ENCODE data around the gene GFRA4.

GFRA4 gene

GRCh38 chr20:3674995-3675900 is 12.0 kb upstream of the GFRA4 start:
- no peak for DNase-seq (ENCODE audit: low read depth, low spot score)
- in situ Hi-C loops (cut with HindIII; ENCODE audit: low sequenced_read_pairs): no loop called here
- no peak overlapping the region for H3K4me3 ChIP-seq (ENCODE audit: low read depth, low read length)
- TF ChIP-seq CTCF (IDR thresholded peaks at IDR 0.05; ENCODE audit: low read depth, low read length): no peak

- in situ Hi-C loops (cut with HindIII; ENCODE audit: low sequenced_read_pairs): no loop called here
- no peak for TF ChIP-seq CTCF (IDR thresholded peaks at IDR 0.05; ENCODE audit: low read depth, low read length)
- no peak for DNase-seq (ENCODE audit: low read depth, low spot score)
- H3K4me3 ChIP-seq (ENCODE audit: low read depth, low read length): no peak overlapping the region
Observed at GRCh38 chr20:3674447-3674846, 11.2 kb upstream of the GFRA4 start.

GRCh38 chr20:3673221-3674070 is 10.2 kb upstream of the GFRA4 start:
- DNase-seq (ENCODE audit: low read depth, low spot score): no peak
- in situ Hi-C loops (cut with HindIII; ENCODE audit: low sequenced_read_pairs): no loop called here
- no peak overlapping the region for H3K4me3 ChIP-seq (ENCODE audit: low read depth, low read length)
- no peak for TF ChIP-seq CTCF (IDR thresholded peaks at IDR 0.05; ENCODE audit: low read depth, low read length)

- in situ Hi-C loops (cut with HindIII; ENCODE audit: low sequenced_read_pairs): no loop called here
- no peak for TF ChIP-seq CTCF (IDR thresholded peaks at IDR 0.05; ENCODE audit: low read depth, low read length)
Observed at GRCh38 chr20:3672547-3673171, 9.5 kb upstream of the GFRA4 start.

GRCh38 chr20:3671986-3672546 is 8.9 kb upstream of the GFRA4 start:
- TF ChIP-seq CTCF (IDR thresholded peaks at IDR 0.05; ENCODE audit: low read depth, low read length): no peak
- no peak for DNase-seq (ENCODE audit: low read depth, low spot score)
- in situ Hi-C loops (cut with HindIII; ENCODE audit: low sequenced_read_pairs): no loop called here
- no peak overlapping the region for H3K4me3 ChIP-seq (ENCODE audit: low read depth, low read length)

More at GRCh38 chr20:3672547-3673171, 9.5 kb upstream of the GFRA4 start:
- no peak for DNase-seq (ENCODE audit: low read depth, low spot score)
- H3K4me3 ChIP-seq (ENCODE audit: low read depth, low read length): no peak overlapping the region

- in situ Hi-C loops (cut with HindIII; ENCODE audit: low sequenced_read_pairs): no loop called here
- TF ChIP-seq CTCF (IDR thresholded peaks at IDR 0.05; ENCODE audit: low read depth, low read length): no peak
- no peak overlapping the region for H3K4me3 ChIP-seq (ENCODE audit: low read depth, low read length)
- no peak for DNase-seq (ENCODE audit: low read depth, low spot score)
Observed at GRCh38 chr20:3670945-3671344, 7.7 kb upstream of the GFRA4 start.
